Measurements from ENCODE around the gene PPP1R3G.
"Not testable (repeated sequence)": the region's sequence is repeated elsewhere in the genome, so short reads cannot be mapped to it uniquely, and the experiment has no call there.

Gene PPP1R3G

GRCh38 chr6:5119090-5119951 is 34.2 kb downstream of the PPP1R3G start:
- DNase-seq (ENCODE audit: low read depth, low spot score) = no peak

GRCh38 chr6:5120011-5120410 is 34.9 kb downstream of the PPP1R3G start:
- no peak for DNase-seq (ENCODE audit: low read depth, low spot score)

GRCh38 chr6:5120543-5120942 is 35.4 kb downstream of the PPP1R3G start:
- not testable (repeated sequence) for DNase-seq (ENCODE audit: low read depth, low spot score)

- DNase-seq (ENCODE audit: low read depth, low spot score) = no peak
Observed at GRCh38 chr6:5121479-5121878, 36.3 kb downstream of the PPP1R3G start.

- DNase-seq (ENCODE audit: low read depth, low spot score) = no peak
Observed at GRCh38 chr6:5121956-5122355, 36.8 kb downstream of the PPP1R3G start.

- DNase-seq (ENCODE audit: low read depth, low spot score) = no peak
Observed at GRCh38 chr6:5122504-5123112, 37.5 kb downstream of the PPP1R3G start.

- no peak for DNase-seq (ENCODE audit: low read depth, low spot score)
Observed at GRCh38 chr6:5123296-5124143, 38.4 kb downstream of the PPP1R3G start.

- no peak for DNase-seq (ENCODE audit: low read depth, low spot score)
Observed at GRCh38 chr6:5124526-5124925, 39.4 kb downstream of the PPP1R3G start.

GRCh38 chr6:5125152-5126006 is 40.2 kb downstream of the PPP1R3G start:
- DNase-seq (ENCODE audit: low read depth, low spot score) = peak; percentile 18

- no peak for DNase-seq (ENCODE audit: low read depth, low spot score)
Observed at GRCh38 chr6:5126214-5126613, 41.1 kb downstream of the PPP1R3G start.

- no peak for DNase-seq (ENCODE audit: low read depth, low spot score)
Observed at GRCh38 chr6:5127106-5127687, 42.1 kb downstream of the PPP1R3G start.

GRCh38 chr6:5128351-5128750 is 43.2 kb downstream of the PPP1R3G start:
- no peak for DNase-seq (ENCODE audit: low read depth, low spot score)

- DNase-seq (ENCODE audit: low read depth, low spot score) = no peak
Observed at GRCh38 chr6:5130135-5130866, 45.2 kb downstream of the PPP1R3G start.

- DNase-seq (ENCODE audit: low read depth, low spot score) = peak; percentile 59
Observed at GRCh38 chr6:5132731-5133130, 47.6 kb downstream of the PPP1R3G start.

- no peak for DNase-seq (ENCODE audit: low read depth, low spot score)
Observed at GRCh38 chr6:5133943-5134342, 48.8 kb downstream of the PPP1R3G start.

- DNase-seq (ENCODE audit: low read depth, low spot score) = no peak
Observed at GRCh38 chr6:5135788-5136376, 50.7 kb downstream of the PPP1R3G start.

- DNase-seq (ENCODE audit: low read depth, low spot score) = no peak
Observed at GRCh38 chr6:5136851-5137250, 51.7 kb downstream of the PPP1R3G start.

Data from brain pericyte (primary cell).